ELF-1 (cell line): ENCODE results near the gene CRACR2A.

ENCODE experiments used
- DNase-seq: peaks from one replicate; pipeline ENCODE4 v3.0.0-alpha.2; 2016; ENCODE audit warnings: low read depth, low spot score

Gene CRACR2A

GRCh38 chr12:3651585-3652424 lies 101.1 kb downstream of the CRACR2A start:
- DNase-seq = no peak

GRCh38 chr12:3647504-3647903 lies 105.4 kb downstream of the CRACR2A start:
- DNase-seq = no peak

GRCh38 chr12:3646561-3647241 lies 106.2 kb downstream of the CRACR2A start:
- DNase-seq = no peak

GRCh38 chr12:3645091-3645490 lies 107.8 kb downstream of the CRACR2A start:
- no peak for DNase-seq

GRCh38 chr12:3644104-3644503 lies 108.8 kb downstream of the CRACR2A start:
- DNase-seq = no peak

- peak; percentile 35 for DNase-seq
These were observed 111.4 kb downstream of the CRACR2A start for GRCh38 chr12:3641428-3642018.

- DNase-seq = no peak
These were observed 116.6 kb downstream of the CRACR2A start for GRCh38 chr12:3636328-3636727.

- DNase-seq = peak; percentile 73
These were observed 118.6 kb downstream of the CRACR2A start for GRCh38 chr12:3634348-3634747.

- no peak for DNase-seq
These were observed 119.5 kb downstream of the CRACR2A start for GRCh38 chr12:3633396-3633795.

- DNase-seq = no peak
These were observed 120.2 kb downstream of the CRACR2A start for GRCh38 chr12:3632754-3633153.

- DNase-seq = no peak
These were observed 120.7 kb downstream of the CRACR2A start for GRCh38 chr12:3632256-3632655.

GRCh38 chr12:3631759-3632158 lies 121.2 kb downstream of the CRACR2A start:
- DNase-seq = no peak

- no peak for DNase-seq
These were observed 121.7 kb downstream of the CRACR2A start for GRCh38 chr12:3631272-3631637.

- no peak for DNase-seq
These were observed 122.2 kb downstream of the CRACR2A start for GRCh38 chr12:3630621-3631271.

GRCh38 chr12:3630111-3630510 lies 122.8 kb downstream of the CRACR2A start:
- DNase-seq = no peak

- DNase-seq = no peak
These were observed 123.7 kb downstream of the CRACR2A start for GRCh38 chr12:3629057-3629830.

GRCh38 chr12:3628629-3629028 lies 124.3 kb downstream of the CRACR2A start:
- DNase-seq = no peak

GRCh38 chr12:3627336-3627735 lies 125.6 kb downstream of the CRACR2A start:
- DNase-seq = no peak

- no peak for DNase-seq
These were observed 128.6 kb downstream of the CRACR2A start for GRCh38 chr12:3624273-3624672.

GRCh38 chr12:3622822-3623690 lies 129.9 kb downstream of the CRACR2A start:
- no peak for DNase-seq
